Activated CD4-positive, alpha-beta memory T cell treated with anti-CD3 and anti-CD28 coated beads for 36 hours (primary cell): ENCODE data around the gene GALNT14. TPM values are rescaled to one million over a fixed set of nuclear protein-coding genes. Genes with fewer than 3 reads are reported as not detected.
A peak's percentile ranks its signal among the peaks of the same experiment; 100 is the strongest.

Source experiments
- CTCF ChIA-PET: fragments of 350-600 bp; sonication (Branson Sonifier 250); formaldehyde crosslinking; loops from one replicate; lab custom pipeline; 2021; ENCODE audit warnings: antibody characterized with exemption, inconsistent platforms; lab: Charles Lee
- POLR2A ChIA-PET: fragments of 350-600 bp; sonication (Branson Sonifier 250); formaldehyde crosslinking; loops from one replicate; lab custom pipeline; 2021; ENCODE audit warnings: antibody characterized with exemption; lab: Charles Lee
- DNase-seq: peaks from one replicate; pipeline ENCODE4 v3.0.0-alpha.2; 2020
- H3K27ac Mint-ChIP-seq: one replicate; pipeline ENCODE4 v1.8.0; 2021; ENCODE audit warnings: mixed read lengths
- H3K27me3 Mint-ChIP-seq: one replicate; pipeline ENCODE4 v1.8.0; 2021; ENCODE audit warnings: mixed read lengths
- H3K36me3 Mint-ChIP-seq: one replicate; pipeline ENCODE4 v1.8.0; 2021; ENCODE audit warnings: mixed read lengths
- H3K4me1 Mint-ChIP-seq: one replicate; pipeline ENCODE4 v1.8.0; 2021; ENCODE audit warnings: low read depth, mixed read lengths
- H3K4me3 Mint-ChIP-seq: one replicate; pipeline ENCODE4 v1.8.0; 2021; ENCODE audit warnings: mild to moderate bottlenecking, mixed read lengths
- H3K9me3 Mint-ChIP-seq: one replicate; pipeline ENCODE4 v1.8.0; 2021; ENCODE audit warnings: mixed read lengths
- intact Hi-C: fragments of 100-400 bp; cut with micrococcal nuclease; formaldehyde crosslinking; loops from one replicate; pipeline ENCODE4 v1.15.1; 2023
- total RNA-seq, 2 experiments: library from RNA; stranded (reverse); gene quantifications; one replicate each; pipeline ENCODE4 v1.2.3, GENCODE V29; 2021

The GALNT14 gene
- total RNA-seq, 2 experiments from 2014 or later = 0.43 to 0.44 TPM

GRCh38 chr2:31150120-31150670, 12.0 kb upstream of the GALNT14 start:
- Mint-ChIP-seq H3K27me3 (peaks cover 2% of the 10 kb centered on the region), H3K36me3 (no peaks in the 10 kb centered on the region), H3K4me3 (no peak overlapping the region), H3K9me3 (no peaks in the 10 kb centered on the region), H3K4me1 (no peaks in the 10 kb centered on the region), H3K27ac (no peak overlapping the region)
- no peak for DNase-seq
- ChIA-PET POLR2A (no interaction called here), CTCF (interaction anchor here (1.2 to 2.4 kb wide), 3 partner anchors 9 to 20 kb away, joined by 3 to 6 read pairs (median 3); partner anchors contain the start of gene GALNT14)
- intact Hi-C loops = no loop called here

GRCh38 chr2:31148514-31148913, 10.3 kb upstream of the GALNT14 start:
- CTCF ChIA-PET = no interaction called here

GRCh38 chr2:31147645-31148044, 9.4 kb upstream of the GALNT14 start:
- no peak for DNase-seq
- H3K27me3 Mint-ChIP-seq = peaks cover 4% of the 10 kb centered on the region
- no peaks in the 10 kb centered on the region for H3K9me3 Mint-ChIP-seq
- H3K4me1 Mint-ChIP-seq = no peaks in the 10 kb centered on the region
- no peak overlapping the region for H3K27ac Mint-ChIP-seq
- intact Hi-C loops = no loop called here
- H3K4me3 Mint-ChIP-seq = no peak overlapping the region
- ChIA-PET CTCF (no interaction called here), POLR2A (no interaction called here)
- no peaks in the 10 kb centered on the region for H3K36me3 Mint-ChIP-seq

More at GRCh38 chr2:31148514-31148913, 10.3 kb upstream of the GALNT14 start:
- H3K4me3 Mint-ChIP-seq = no peak overlapping the region
- H3K27me3 Mint-ChIP-seq = peaks cover 2% of the 10 kb centered on the region
- no peaks in the 10 kb centered on the region for H3K36me3 Mint-ChIP-seq
- no peak for DNase-seq
- no peaks in the 10 kb centered on the region for H3K4me1 Mint-ChIP-seq
- POLR2A ChIA-PET = no interaction called here
- no peaks in the 10 kb centered on the region for H3K9me3 Mint-ChIP-seq
- intact Hi-C loops = no loop called here
- H3K27ac Mint-ChIP-seq = no peak overlapping the region

- H3K4me1 Mint-ChIP-seq = peaks cover under 1% of the 10 kb centered on the region
- CTCF ChIA-PET = interaction anchor here (1.6 kb wide), 1 partner anchor 28 kb away, joined by 5 read pairs; no protein-coding TSS in a partner anchor
- intact Hi-C loops = no loop called here
- peaks cover 10% of the 10 kb centered on the region for H3K27me3 Mint-ChIP-seq
- H3K4me3 Mint-ChIP-seq = no peak overlapping the region
- H3K27ac Mint-ChIP-seq = no peak overlapping the region
- DNase-seq = no peak
- no peaks in the 10 kb centered on the region for H3K9me3 Mint-ChIP-seq
- no peaks in the 10 kb centered on the region for H3K36me3 Mint-ChIP-seq
- POLR2A ChIA-PET = interaction anchor here (0.8 kb wide), 1 partner anchor 14 kb away, joined by 3 read pairs; no protein-coding TSS in a partner anchor
These were observed 3.9 kb upstream of the GALNT14 start for GRCh38 chr2:31142110-31142509.

GRCh38 chr2:31141443-31142085, 3.3 kb upstream of the GALNT14 start:
- Mint-ChIP-seq H3K36me3 (no peaks in the 10 kb centered on the region), H3K27me3 (peaks cover 16% of the 10 kb centered on the region), H3K9me3 (no peaks in the 10 kb centered on the region), H3K4me3 (no peak overlapping the region), H3K27ac (no peak overlapping the region), H3K4me1 (peaks cover 6% of the 10 kb centered on the region)
- ChIA-PET POLR2A (no interaction called here), CTCF (interaction anchor here (1.2 to 1.6 kb wide), 3 partner anchors 8 to 192 kb away, joined by 3 to 5 read pairs (median 5); no protein-coding TSS in a partner anchor)
- intact Hi-C loops = no loop called here
- no peak for DNase-seq

GRCh38 chr2:31140151-31140550, 1.9 kb upstream of the GALNT14 start:
- Mint-ChIP-seq H3K27ac (no peak overlapping the region), H3K9me3 (no peaks in the 10 kb centered on the region), H3K27me3 (peaks cover 29% of the 10 kb centered on the region), H3K4me1 (peaks cover 6% of the 10 kb centered on the region), H3K36me3 (no peaks in the 10 kb centered on the region), H3K4me3 (no peak overlapping the region)
- ChIA-PET CTCF (interaction anchor here (0.6 to 1.8 kb wide), 6 partner anchors 9 to 429 kb away, joined by 3 to 5 read pairs (median 3); no protein-coding TSS in a partner anchor), POLR2A (no interaction called here)
- DNase-seq = no peak
- intact Hi-C loops = no loop called here

- no peaks in the 10 kb centered on the region for H3K9me3 Mint-ChIP-seq
- peaks cover 32% of the 10 kb centered on the region for H3K27me3 Mint-ChIP-seq
- H3K4me3 Mint-ChIP-seq = no peak overlapping the region
- no peaks in the 10 kb centered on the region for H3K36me3 Mint-ChIP-seq
- ChIA-PET CTCF (interaction anchor here (0.5 to 2.8 kb wide), 7 partner anchors 30 to 428 kb away, joined by 3 to 13 read pairs (median 3); no protein-coding TSS in a partner anchor), POLR2A (no interaction called here)
- H3K4me1 Mint-ChIP-seq = peaks cover 6% of the 10 kb centered on the region
- intact Hi-C loops = no loop called here
- no peak for DNase-seq
- no peak overlapping the region for H3K27ac Mint-ChIP-seq
These were observed 1.4 kb upstream of the GALNT14 start for GRCh38 chr2:31139671-31140070.

- POLR2A ChIA-PET = no interaction called here
- H3K4me1 Mint-ChIP-seq = peaks cover 6% of the 10 kb centered on the region
- CTCF ChIA-PET = interaction anchor here (0.9 to 2.8 kb wide), 8 partner anchors 8 to 426 kb away, joined by 3 to 13 read pairs (median 3); no protein-coding TSS in a partner anchor
- no peak for DNase-seq
- H3K27me3 Mint-ChIP-seq = peaks cover 41% of the 10 kb centered on the region
- no peak overlapping the region for H3K27ac Mint-ChIP-seq
- H3K9me3 Mint-ChIP-seq = no peaks in the 10 kb centered on the region
- peak overlapping the region; percentile 48 for H3K4me3 Mint-ChIP-seq
- intact Hi-C loops = loop anchor here (1.0 kb wide), 1 partner anchor 196 kb away; no protein-coding TSS in a partner anchor
- no peaks in the 10 kb centered on the region for H3K36me3 Mint-ChIP-seq
These were observed 816 bp downstream of the GALNT14 start for GRCh38 chr2:31137211-31138036.

GRCh38 chr2:31136732-31137131, 1.5 kb downstream of the GALNT14 start:
- no peak overlapping the region for H3K27ac Mint-ChIP-seq
- H3K27me3 Mint-ChIP-seq = peaks cover 41% of the 10 kb centered on the region
- CTCF ChIA-PET = interaction anchor here (1.8 kb wide), 1 partner anchor 422 kb away, joined by 4 read pairs; no protein-coding TSS in a partner anchor
- DNase-seq = no peak
- intact Hi-C loops = no loop called here
- H3K36me3 Mint-ChIP-seq = no peaks in the 10 kb centered on the region
- H3K4me3 Mint-ChIP-seq = no peak overlapping the region
- H3K4me1 Mint-ChIP-seq = peaks cover 6% of the 10 kb centered on the region
- no peaks in the 10 kb centered on the region for H3K9me3 Mint-ChIP-seq
- POLR2A ChIA-PET = no interaction called here

- intact Hi-C loops = no loop called here
- DNase-seq = no peak
- ChIA-PET CTCF (no interaction called here), POLR2A (no interaction called here)
- no peak overlapping the region for H3K27ac Mint-ChIP-seq
- H3K4me3 Mint-ChIP-seq = no peak overlapping the region
- H3K9me3 Mint-ChIP-seq = no peaks in the 10 kb centered on the region
- peaks cover 43% of the 10 kb centered on the region for H3K27me3 Mint-ChIP-seq
- H3K36me3 Mint-ChIP-seq = no peaks in the 10 kb centered on the region
- H3K4me1 Mint-ChIP-seq = peaks cover 6% of the 10 kb centered on the region
These were observed 2.2 kb downstream of the GALNT14 start for GRCh38 chr2:31136000-31136399.

- H3K27ac Mint-ChIP-seq = no peak overlapping the region
- POLR2A ChIA-PET = no interaction called here
- H3K9me3 Mint-ChIP-seq = no peaks in the 10 kb centered on the region
- DNase-seq = no peak
- peaks cover 39% of the 10 kb centered on the region for H3K27me3 Mint-ChIP-seq
- CTCF ChIA-PET = no interaction called here
- intact Hi-C loops = no loop called here
- peaks cover 6% of the 10 kb centered on the region for H3K4me1 Mint-ChIP-seq
- H3K36me3 Mint-ChIP-seq = no peaks in the 10 kb centered on the region
- H3K4me3 Mint-ChIP-seq = no peak overlapping the region
These were observed 3.8 kb downstream of the GALNT14 start for GRCh38 chr2:31134480-31134879.

GRCh38 chr2:31132786-31133185, 5.5 kb downstream of the GALNT14 start:
- DNase-seq = no peak
- Mint-ChIP-seq H3K9me3 (no peaks in the 10 kb centered on the region), H3K36me3 (no peaks in the 10 kb centered on the region), H3K4me1 (peaks cover 6% of the 10 kb centered on the region), H3K4me3 (no peak overlapping the region), H3K27ac (no peak overlapping the region), H3K27me3 (peaks cover 38% of the 10 kb centered on the region)
- POLR2A ChIA-PET = no interaction called here
- intact Hi-C loops = no loop called here
- CTCF ChIA-PET = no interaction called here
